Keratinocyte (primary cell): ENCODE data around the gene IFT88. TPM values are rescaled to one million over a fixed set of nuclear protein-coding genes. Genes with fewer than 3 reads are reported as not detected.

Experiments used
- DNase-seq: peaks from one replicate; pipeline ENCODE4 v3.0.0-alpha.2; 2011; ENCODE audit warnings: low read depth, missing footprints, low spot score
- FAIRE-seq: peaks from 2 replicates; lab custom pipeline; 2011; peaks lifted over from hg19 to GRCh38; lab: Jason Lieb, UNC
- H2AFZ ChIP-seq: 2 replicates; pipeline ENCODE4 v1.6.0; 2012; ENCODE audit warnings: low read length, control low read depth, inconsistent platforms; ENCODE audit not compliant: control insufficient read depth
- H3K27ac ChIP-seq: 2 replicates; pipeline ENCODE4 v1.5.1; 2011; ENCODE audit warnings: low read length; ENCODE audit not compliant: control insufficient read depth, insufficient read depth
- H3K27me3 ChIP-seq: 3 replicates; pipeline ENCODE4 v1.6.0; 2011; ENCODE audit warnings: low read length; ENCODE audit not compliant: control insufficient read depth, insufficient read depth; ENCODE audit errors: extremely low read depth
- H3K36me3 ChIP-seq, 2 experiments: 2 replicates in 1 of 2; 3 replicates in 1 of 2; pipeline ENCODE4 v1.5.1; 2011; ENCODE audit warnings: low read length in 2 of 2, mild to moderate bottlenecking in 1 of 2; ENCODE audit not compliant: control insufficient read depth in 2 of 2, insufficient read depth in 2 of 2; ENCODE audit errors: extremely low read depth in 1 of 2
- H3K4me1 ChIP-seq: 3 replicates; pipeline ENCODE4 v1.5.1; 2011; ENCODE audit warnings: low read length; ENCODE audit not compliant: control insufficient read depth, insufficient read depth; ENCODE audit errors: extremely low read depth
- H3K4me2 ChIP-seq: 3 replicates; pipeline ENCODE4 v1.6.0; 2011; ENCODE audit warnings: low read depth, low read length; ENCODE audit not compliant: control insufficient read depth, insufficient read depth; ENCODE audit errors: extremely low read depth
- H3K4me3 ChIP-seq, 3 experiments: fragments of 200-600 bp in 1 of 3; sonication (generic) in 1 of 3; 2 replicates in 2 of 3; 3 replicates in 1 of 3; pipeline ENCODE4 v1.5.1; 2011 to 2016; ENCODE audit warnings: low read length in 3 of 3, mild to moderate bottlenecking in 3 of 3, control low read depth in 2 of 3, inconsistent platforms in 1 of 3, low read depth in 1 of 3, mixed read lengths in 1 of 3, mixed run types in 1 of 3, moderate library complexity in 1 of 3; ENCODE audit not compliant: control insufficient read depth in 2 of 3, insufficient read depth in 2 of 3; ENCODE audit errors: extremely low read depth in 1 of 3
- H3K79me2 ChIP-seq: 2 replicates; pipeline ENCODE4 v1.6.0; 2012; ENCODE audit warnings: low read length; ENCODE audit not compliant: control insufficient read depth, insufficient read depth
- H3K9ac ChIP-seq: 3 replicates; pipeline ENCODE4 v1.6.0; 2011; ENCODE audit warnings: low read length; ENCODE audit not compliant: control insufficient read depth, insufficient read depth; ENCODE audit errors: extremely low read depth
- H3K9me1 ChIP-seq: 3 replicates; pipeline ENCODE4 v1.6.0; 2011; ENCODE audit warnings: low read length; ENCODE audit not compliant: control insufficient read depth, insufficient read depth; ENCODE audit errors: extremely low read depth
- H3K9me3 ChIP-seq: 2 replicates; pipeline ENCODE4 v1.5.1; 2012; ENCODE audit warnings: low read depth, low read length; ENCODE audit not compliant: control insufficient read depth
- H4K20me1 ChIP-seq: 3 replicates; pipeline ENCODE4 v1.6.0; 2011; ENCODE audit warnings: low read length; ENCODE audit not compliant: control insufficient read depth, insufficient read depth; ENCODE audit errors: extremely low read depth
- CTCF ChIP-seq, 3 experiments: IDR thresholded peaks in 1 of 3; conservative IDR thresholded peaks in 1 of 3; optimal IDR thresholded peaks in 1 of 3; 2 replicates in 2 of 3; 3 replicates in 1 of 3; pipeline versions ENCODE3 to v1.5.1; 2011; ENCODE audit warnings: low read length in 3 of 3, mild to moderate bottlenecking in 3 of 3, moderate library complexity in 2 of 3, control low read depth in 1 of 3, inconsistent platforms in 1 of 3; ENCODE audit not compliant: insufficient read depth in 2 of 3; ENCODE audit errors: extremely low read depth in 1 of 3
- EZH2 ChIP-seq: IDR thresholded peaks from one replicate; pipeline ENCODE4 v1.6.1; 2012; ENCODE audit warnings: inconsistent platforms, mild to moderate bottlenecking, low read length, moderate library complexity
- dilution Hi-C: fragments of 300-500 bp; cut with MboI; formaldehyde crosslinking; loops from one replicate; pipeline ENCODE4 v1.7.0; 2020; ENCODE audit warnings: low sequenced_read_pairs; ENCODE audit not compliant: extremely low pct_ligation_motif_present
- polyA plus RNA-seq, 5 experiments: library from polyadenylated mRNA; depleted of rRNA in 3 of 5; stranded (reverse) in 3 of 5; stranded (forward) in 1 of 5; unstranded in 1 of 5; fragments of >200 nt; gene quantifications; 1 replicate in 1 of 5; 2 replicates in 3 of 5; 3 replicates in 1 of 5; pipeline versions ENCODE4 v1.2.1 to v1.2.3, GENCODE V29; 2011 to 2012; ENCODE audit warnings: missing spikeins in 2 of 5, low read depth in 1 of 5, low replicate concordance in 1 of 5

IFT88 gene
- polyA plus RNA-seq, 1 donor (not counting 4 experiments of a cell fraction or from before 2014, with no cell fraction given) = 9.5 TPM

DNA sequence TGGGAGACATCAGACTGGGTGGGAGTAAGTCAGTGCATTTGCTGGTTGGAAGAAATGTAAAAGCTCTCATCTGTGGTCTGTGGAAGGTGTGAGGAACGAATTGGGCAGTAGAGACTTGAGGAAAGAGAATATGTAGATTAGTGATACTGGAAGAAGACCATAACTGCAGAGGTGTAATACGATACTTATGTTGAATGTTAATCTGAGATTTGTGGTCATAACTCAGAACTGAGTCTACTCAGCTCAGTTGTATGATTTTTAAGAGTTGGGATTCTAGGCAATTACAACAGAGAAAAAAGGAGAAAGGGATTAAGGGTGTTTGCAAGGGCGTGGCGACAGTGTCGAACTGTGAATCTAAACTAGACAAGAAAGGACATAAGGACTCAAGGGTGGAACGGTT is 133.3 kb downstream of the IFT88 start:
- no peak for DNase-seq
- Histone ChIP-seq H3K4me3 (no peak overlapping the region), H3K36me3 (no peaks in the 10 kb centered on the region), H3K9me1 (no peaks in the 10 kb centered on the region), H4K20me1 (no peaks in the 10 kb centered on the region), H3K4me2 (no peak overlapping the region), H3K4me1 (no peaks in the 10 kb centered on the region), H3K9me3 (no peaks in the 10 kb centered on the region), H3K27ac (no peak overlapping the region), H3K79me2 (no peaks in the 10 kb centered on the region), H3K9ac (no peak overlapping the region), H3K27me3 (peaks cover 7% of the 10 kb centered on the region), H2AFZ (no peak overlapping the region)
- FAIRE-seq = no peak
- TF ChIP-seq EZH2 = no peak
- no peak for TF ChIP-seq CTCF (optimal IDR thresholded peaks at IDR 0.05 in 1 of 3, IDR thresholded peaks at IDR 0.05 in 1 of 3, conservative IDR thresholded peaks at IDR 0.05 in 1 of 3; ENCODE audit: extremely low read depth in 1 of 3, insufficient read depth in 2 of 3, low read length in 3 of 3)
- dilution Hi-C loops = no loop called here

DNA sequence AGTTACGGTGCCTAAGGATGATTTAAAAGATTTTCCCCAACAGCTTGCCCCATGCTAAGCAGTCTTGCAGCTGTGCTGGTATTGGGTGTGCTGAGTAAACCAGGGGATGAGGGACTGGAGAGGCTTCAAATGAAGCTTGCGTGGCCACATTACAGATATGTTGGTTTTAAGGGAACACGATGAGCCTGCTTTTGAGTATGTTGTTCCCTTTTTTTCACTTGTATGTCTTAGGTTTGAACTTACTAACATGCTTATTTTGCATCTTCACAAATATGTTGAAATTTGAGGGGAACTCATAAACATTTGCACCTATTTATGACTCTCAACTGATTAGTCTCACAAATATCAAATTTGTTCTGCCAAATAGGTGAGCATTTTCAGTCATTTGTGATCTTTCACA is 134.5 kb downstream of the IFT88 start:
- Histone ChIP-seq H3K4me2 (no peak overlapping the region), H2AFZ (no peak overlapping the region), H3K9me3 (no peaks in the 10 kb centered on the region), H3K79me2 (no peaks in the 10 kb centered on the region), H3K27me3 (peaks cover 7% of the 10 kb centered on the region), H3K27ac (no peak overlapping the region), H3K9me1 (no peaks in the 10 kb centered on the region), H3K4me1 (no peaks in the 10 kb centered on the region), H4K20me1 (no peaks in the 10 kb centered on the region), H3K36me3 (no peaks in the 10 kb centered on the region), H3K4me3 (no peak overlapping the region), H3K9ac (no peak overlapping the region)
- DNase-seq (no peak), FAIRE-seq (no peak)
- dilution Hi-C loops = no loop called here
- TF ChIP-seq CTCF (optimal IDR thresholded peaks at IDR 0.05 in 1 of 3, IDR thresholded peaks at IDR 0.05 in 1 of 3, conservative IDR thresholded peaks at IDR 0.05 in 1 of 3; ENCODE audit: extremely low read depth in 1 of 3, insufficient read depth in 2 of 3, low read length in 3 of 3) (no peak), EZH2 (no peak)
